ENCODE measurements around the gene TBC1D17.
"Not testable (repeated sequence)": the region's sequence is repeated elsewhere in the genome, so short reads cannot be mapped to it uniquely, and the experiment has no call there.

TBC1D17 gene

DNA sequence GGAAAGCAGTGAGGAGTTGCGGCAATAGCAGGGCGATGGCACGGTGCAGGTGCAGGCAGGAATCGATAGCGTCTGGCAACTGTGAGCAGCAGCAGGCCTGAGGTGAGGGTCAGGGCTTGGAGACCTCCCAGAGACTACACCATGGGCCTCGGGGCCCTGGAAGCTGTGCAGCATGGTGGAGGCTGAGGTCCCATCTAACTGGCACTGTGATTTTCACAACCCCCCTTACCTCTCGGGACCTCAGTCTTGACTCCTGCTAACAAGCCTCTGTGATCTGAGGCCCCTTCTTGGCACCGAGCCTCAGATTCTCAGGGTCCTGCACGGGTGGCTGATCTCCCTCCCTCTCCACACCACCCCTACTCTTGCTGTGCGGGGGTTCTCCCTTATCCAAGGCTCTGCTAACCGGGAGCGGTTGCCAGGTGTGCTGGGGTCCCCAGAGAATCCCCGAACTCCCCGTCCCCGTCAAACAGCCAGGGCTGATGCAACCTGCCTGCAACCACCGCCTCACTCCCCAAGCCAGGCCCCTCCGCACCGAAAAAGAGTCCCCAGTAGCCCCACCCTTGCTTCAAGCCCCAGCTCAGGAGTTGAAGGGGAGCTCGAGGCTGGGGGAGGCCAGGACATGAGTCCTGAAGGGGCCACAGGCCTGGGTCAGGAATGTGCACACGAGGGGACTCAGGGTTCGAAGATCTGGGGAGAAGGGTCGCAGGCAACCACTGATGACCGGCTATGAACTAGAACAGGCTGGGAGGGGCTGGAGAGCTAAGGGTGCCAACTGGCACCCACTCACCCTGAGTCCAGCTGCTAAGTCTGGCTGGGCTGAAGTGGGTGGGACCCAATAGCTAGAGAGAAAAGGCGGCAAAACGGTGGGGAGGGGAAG is 46.7 kb downstream of the TBC1D17 start:
- no peak for DNase-seq

DNA sequence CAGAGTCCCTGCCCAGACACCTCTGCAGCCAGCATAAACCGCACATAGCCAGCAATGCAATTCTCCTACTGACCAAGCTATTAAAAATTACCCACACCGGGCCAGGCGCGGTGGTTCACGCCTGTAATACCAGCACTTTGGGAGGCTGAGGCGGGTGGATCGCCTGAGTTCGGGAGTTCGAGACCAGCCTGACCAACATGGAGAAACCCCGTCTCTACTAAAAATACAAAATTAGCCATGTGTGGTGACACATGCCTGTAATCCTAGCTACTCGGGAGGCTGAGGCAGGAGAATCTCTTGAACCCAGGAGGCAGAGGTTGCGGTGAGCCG is 47.3 kb downstream of the TBC1D17 start:
- not testable (repeated sequence) for DNase-seq

DNA sequence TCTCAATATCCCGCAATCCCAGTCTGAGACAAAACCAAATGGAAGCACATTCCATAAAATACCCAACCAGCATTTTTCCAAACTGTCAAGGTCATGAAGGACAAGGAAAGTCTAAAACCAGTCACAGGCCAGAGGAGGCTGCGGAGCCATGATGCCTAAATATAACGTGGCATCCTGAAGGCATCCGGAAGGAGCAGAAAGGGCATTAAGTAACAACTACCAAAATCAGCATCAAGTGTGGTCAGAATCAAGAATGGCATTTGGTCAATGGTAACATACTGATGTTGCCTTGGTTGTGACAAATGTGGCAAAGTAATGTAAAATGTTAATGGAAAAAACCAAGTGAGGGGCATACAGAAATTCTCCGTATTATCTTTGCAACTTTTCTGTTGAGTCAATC is 48.0 kb downstream of the TBC1D17 start:
- DNase-seq: no peak

DNA sequence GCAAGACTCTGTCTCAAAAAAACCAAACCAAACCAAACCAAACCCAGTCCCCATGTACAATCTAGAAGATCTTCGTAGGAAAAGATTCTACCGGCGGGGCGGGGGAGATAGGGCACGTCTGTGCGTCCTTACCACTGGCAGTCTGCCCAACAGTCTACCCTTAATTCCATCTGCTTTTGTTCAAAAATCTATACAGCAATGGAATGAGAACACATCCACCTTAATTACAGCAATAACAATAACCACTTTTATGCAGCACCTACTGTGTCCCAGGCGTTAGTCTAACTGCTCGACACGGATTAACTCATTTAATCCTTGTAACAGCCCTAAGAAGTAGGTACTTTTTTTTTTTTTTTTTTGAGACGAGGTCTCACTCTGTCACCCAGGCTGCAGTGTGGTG is 49.0 kb downstream of the TBC1D17 start:
- no peak for DNase-seq

DNA sequence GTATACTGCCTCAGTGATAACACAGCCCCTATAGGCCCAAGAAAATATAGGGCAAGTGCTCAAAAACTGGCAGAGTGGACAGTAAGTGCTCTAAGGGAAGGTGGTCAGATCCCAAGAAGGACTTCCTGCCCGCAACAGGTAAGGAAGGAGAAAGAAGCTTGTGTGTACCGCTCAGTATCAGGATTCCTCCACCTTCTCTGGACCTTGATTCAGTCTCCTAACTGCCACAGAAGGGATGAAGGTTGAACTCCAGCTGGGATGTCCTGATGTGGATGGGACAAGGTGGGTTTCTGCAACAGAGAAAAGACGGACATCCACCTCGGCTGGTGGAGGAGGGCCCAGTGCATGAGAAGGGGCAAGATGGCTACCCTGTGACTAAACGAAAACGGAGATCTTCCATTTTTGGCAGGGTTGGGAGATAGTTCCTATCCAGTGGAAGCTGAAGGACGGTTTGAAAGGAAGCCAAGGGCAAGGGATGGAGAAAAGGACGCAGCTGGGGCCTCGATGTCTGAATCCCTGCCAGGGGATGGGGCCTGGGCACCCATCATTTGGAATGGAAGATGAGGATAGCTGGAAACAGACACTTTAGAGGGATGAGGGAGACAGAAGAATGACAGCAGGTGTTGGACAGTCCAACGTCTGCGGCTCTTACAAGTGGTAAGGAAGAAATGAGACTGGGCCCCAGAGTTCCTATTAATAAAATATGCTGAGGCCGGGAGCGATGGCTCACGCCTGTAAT is 50.2 kb downstream of the TBC1D17 start:
- no peak for DNase-seq

DNA sequence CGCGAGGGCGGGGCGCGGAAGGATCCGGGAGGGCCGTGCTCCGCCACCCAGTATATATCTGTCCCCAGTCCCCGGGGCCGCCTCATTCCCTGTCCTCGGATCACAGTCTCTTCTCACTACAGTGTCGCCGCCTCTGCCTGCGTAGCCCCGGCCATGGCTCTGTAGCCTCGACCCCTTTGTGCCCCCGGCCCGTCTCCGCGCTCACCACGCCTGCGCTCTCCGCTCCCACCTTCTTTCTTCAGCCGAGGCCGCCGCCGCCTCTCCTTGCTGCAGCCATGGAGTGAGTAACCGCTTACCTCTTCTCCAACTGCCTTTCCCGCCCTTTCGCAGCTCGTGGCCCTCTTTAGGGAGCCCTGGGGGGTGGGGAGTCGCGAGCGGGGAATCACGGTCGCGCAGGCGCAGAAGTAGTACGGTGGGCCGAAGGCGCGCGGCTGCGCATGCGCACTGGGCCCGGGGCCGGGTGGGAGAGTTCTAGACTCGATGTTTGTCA is 51.7 kb downstream of the TBC1D17 start, which contains the start of the genes ATF5 and NUP62:
ATF5 (plus strand) TSS at position 85 of the 490 bp plus-strand sequence. CDS start 1,646 bp downstream, outside the sequence.
NUP62 (minus strand) TSS at position 384 of the 490 bp plus-strand sequence. CDS start 19,697 bp downstream, outside the sequence.
- peak; percentile 91 for DNase-seq

DNA sequence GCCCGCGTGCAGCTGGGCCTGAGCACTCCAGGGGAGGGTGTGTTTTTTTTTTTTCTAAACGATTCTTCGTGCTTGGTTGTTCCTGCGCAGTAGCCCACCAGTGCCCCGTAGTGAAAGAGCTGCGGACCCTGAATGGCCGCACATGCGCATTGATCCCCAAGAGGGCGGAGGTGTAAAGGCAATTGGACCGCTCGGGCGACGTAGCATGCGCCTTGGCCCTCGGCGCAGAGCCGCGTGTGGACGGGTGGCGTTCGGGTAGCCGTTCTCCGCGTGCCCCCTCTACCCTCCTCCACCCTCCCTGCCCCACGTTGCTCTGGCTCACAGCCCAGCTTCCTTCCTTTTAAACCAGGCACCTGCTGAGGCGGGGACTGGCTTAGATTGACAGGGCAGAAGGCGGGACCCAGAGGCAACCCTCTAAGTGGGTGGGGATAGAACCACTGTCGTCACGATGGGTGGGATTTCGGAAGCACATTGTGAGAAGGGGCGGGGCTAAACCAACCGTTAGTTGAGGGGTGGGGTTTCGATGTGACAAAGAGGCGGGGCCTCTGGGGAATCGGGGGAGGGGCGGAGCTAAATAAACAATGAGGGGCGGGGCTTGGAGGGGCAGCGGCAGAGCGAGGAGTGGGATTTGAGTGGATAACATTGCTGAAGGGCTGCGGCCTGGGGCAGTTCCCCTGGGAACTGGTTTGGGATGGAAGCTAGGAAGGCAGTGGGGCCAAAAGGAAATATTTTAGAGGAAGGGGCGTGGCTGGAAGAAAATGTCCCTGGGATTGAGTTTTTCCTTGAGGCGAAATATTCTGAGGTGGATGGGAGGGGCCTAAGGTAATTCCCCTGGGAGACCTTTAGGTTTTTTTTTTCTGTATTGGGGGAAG is 52.3 kb downstream of the TBC1D17 start:
- peak; percentile 96 for DNase-seq

DNA sequence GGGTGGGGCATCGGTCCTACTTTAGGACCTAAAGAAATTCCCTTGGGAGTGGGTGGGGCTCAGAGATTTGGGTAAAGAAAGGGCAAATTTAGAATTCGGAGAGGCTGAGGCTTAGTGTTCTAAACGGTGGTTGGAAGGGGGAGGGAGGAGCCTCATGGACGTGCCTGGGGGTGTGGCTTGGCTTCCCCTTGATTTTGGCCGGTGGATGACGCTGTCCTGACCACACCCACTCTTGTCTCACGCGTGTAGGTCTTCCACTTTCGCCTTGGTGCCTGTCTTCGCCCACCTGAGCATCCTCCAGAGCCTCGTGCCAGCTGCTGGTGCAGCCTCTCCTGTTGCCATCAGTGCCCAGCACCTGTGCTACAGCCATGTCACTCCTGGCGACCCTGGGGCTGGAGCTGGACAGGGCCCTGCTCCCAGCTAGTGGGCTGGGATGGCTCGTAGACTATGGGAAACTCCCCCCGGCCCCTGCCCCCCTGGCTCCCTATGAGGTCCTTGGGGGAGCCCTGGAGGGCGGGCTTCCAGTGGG is 53.0 kb downstream of the TBC1D17 start:
- DNase-seq: peak; percentile 27

DNA sequence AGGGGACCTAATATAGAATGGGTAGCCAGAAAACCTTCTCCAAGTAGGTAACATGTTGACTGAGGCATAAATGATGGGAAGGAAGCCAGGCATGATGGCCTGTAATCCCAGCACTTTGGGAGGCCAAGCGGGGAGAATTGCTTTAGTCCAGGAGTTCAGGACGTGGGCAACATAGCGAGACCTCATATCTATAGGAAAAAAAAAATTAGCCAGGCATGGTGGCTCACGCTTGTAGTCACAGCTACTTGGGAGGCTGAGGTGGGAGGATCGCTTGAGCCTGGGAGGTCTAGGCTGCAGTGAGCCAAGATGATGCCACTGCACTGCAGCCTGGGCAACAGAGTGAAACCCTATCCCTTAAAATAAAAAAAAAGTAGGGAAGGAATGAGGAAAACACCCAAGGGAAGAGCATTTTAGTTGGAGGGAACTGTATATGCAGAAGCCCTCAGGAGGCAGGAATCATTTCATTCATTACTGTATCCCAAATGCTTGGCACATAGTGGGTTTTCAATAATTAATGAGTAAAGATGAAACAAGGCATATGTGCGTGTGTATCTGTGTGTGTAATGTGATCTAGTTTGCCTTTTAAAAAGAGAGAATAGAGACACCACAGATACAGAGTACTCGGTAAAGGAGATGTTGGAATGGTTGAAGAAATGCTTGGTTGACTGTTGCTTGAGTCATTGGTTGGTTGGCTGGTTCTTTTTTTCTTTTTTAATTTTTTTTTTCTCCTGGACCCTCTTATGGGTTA is 54.0 kb downstream of the TBC1D17 start:
- DNase-seq: no peak

DNA sequence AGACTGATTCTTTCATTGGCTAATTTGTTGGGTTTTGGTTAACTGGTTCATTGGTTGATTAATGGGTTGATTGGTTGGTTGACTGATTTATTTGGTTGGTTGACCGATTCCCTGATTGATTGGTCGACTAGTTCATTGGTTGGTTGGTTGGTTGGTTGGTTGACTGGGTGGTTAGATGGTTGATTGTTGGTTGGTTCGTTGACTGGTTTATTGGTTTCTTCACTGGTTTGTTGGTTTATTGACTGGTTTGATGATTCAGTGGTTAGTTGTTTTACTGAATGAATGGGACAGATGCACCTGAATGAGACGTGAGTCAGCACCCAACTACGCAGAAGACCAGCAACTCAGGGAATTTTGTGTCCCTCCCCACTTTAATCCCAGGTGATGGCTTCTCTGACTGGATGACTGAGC is 54.5 kb downstream of the TBC1D17 start:
- DNase-seq: no peak

DNA sequence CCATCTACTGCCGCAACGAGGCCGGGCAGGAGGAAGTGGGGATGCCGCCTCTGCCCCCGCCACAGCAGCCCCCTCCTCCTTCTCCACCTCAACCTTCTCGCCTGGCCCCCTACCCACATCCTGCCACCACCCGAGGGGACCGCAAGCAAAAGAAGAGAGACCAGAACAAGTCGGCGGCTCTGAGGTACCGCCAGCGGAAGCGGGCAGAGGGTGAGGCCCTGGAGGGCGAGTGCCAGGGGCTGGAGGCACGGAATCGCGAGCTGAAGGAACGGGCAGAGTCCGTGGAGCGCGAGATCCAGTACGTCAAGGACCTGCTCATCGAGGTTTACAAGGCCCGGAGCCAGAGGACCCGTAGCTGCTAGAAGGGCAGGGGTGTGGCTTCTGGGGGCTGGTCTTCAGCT is 55.2 kb downstream of the TBC1D17 start:
- DNase-seq: peak; percentile 63

DNA sequence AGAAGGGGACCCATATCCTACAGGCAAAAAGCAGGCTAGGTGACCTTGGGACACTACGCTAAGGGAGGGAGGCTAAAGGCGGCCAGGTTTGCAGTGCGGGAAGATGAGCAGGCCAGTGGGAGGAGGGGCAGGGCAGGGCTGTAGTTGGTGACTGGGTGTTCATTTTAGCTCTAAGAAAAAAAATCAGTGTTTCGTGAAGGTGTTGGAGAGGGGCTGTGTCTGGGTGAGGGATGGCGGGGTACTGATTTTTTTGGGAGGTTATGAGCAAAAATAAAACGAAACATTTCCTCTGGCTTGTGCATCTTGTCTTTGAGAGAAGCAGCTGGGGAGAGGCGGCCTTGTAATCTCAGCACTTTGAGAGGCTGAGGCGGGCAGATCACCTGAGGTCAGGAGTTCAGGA is 56.1 kb downstream of the TBC1D17 start:
- DNase-seq: no peak

DNA sequence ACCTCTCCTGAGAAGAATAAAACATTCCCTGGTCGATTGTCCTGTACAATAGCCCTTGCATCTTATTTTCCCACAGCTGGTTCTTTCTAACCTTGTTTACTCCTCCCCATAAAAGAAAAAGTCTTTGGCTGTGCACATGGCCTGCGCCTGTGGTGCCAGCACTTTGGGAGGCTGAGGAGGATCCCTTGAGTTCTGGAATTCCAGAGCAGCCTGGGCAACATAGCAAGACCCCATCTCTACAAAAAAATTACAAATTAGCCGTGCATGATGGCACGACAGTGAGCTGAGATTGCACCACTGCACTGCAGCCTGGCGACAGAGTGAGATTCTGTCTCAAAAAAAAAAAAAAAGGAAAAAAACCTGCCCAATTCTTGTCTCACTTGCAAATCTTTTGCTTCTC is 59.0 kb downstream of the TBC1D17 start:
- DNase-seq: no peak

DNA sequence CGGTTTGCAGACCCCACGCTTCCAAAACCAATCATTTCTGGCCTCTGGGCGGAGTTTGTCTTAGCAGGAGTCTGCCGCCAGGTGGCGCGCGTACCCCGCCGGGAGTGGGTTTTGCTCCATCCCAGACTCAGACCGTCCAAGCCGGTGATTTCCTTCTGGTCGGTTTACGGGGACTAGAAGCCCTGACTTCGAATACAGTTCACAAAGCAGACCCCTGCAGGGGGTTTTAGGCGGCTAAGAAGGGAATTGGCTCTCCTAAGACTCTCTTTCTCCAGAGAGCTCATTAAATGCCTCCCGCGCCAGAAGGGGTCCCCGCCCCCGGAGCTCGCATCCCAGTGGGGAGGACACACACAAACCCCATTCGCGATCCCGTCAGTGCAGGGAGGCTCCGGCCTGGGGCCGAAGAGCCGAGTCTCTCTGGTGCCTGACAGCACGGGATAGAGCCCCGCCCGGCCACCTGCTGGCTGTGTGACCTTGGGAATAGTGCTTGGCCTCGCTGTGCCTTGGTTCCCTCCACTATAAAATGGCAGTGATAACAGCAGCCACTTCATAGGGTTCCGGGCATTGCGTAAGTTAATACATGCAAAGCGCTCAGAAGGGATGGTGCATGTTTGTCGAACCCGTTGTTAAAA is 60.4 kb downstream of the TBC1D17 start:
- DNase-seq: peak; percentile 79

Measured in CD4-positive, alpha-beta T cell treated with Interleukin-12 subunit alpha and Interleukin-12 subunit beta, for 1 hour (primary cell).